SK-N-SH (cell line): ENCODE data around the gene SH2D3C. TPM values are rescaled to one million over a fixed set of nuclear protein-coding genes. Genes with fewer than 3 reads are reported as not detected.
"Not testable (repeated sequence)": the region's sequence is repeated elsewhere in the genome, so short reads cannot be mapped to it uniquely, and the experiment has no call there.

ENCODE experiments used
- CTCF ChIA-PET: fragments of 300-600, 350-600 bp; formaldehyde crosslinking; extraction: SDS; loops from one replicate; lab custom pipeline; 2021; lab: Yijun Ruan, JAX
- POLR2A ChIA-PET: fragments of 350-600 bp; sonication (Branson Sonifier 250); formaldehyde crosslinking; extraction: SDS; loops from one replicate; lab custom pipeline; 2020; ENCODE audit warnings: antibody characterized with exemption, inconsistent platforms; lab: Yijun Ruan, JAX
- DNase-seq: peaks from one replicate; pipeline ENCODE4 v3.0.0; 2012
- H2AFZ ChIP-seq: fragments of 200-600 bp; sonication (generic); 2 replicates; pipeline ENCODE4 v1.8.1; 2016; ENCODE audit warnings: antibody characterized with exemption, mild to moderate bottlenecking, low read depth
- H3F3A ChIP-seq: fragments of 200-600 bp; sonication (generic); replicated peaks from 2 replicates; pipeline ENCODE3; 2016; ENCODE audit warnings: antibody characterized with exemption, mild to moderate bottlenecking; ENCODE audit not compliant: insufficient read depth
- H3K27ac ChIP-seq, 2 experiments: fragments of 200-500 bp in 1 of 2; fragments of 200-600 bp in 1 of 2; sonication (Bioruptor generic) in 1 of 2; sonication (generic), shearing (Covaris generic) in 1 of 2; 2 replicates each; pipeline versions ENCODE4 v1.5.1 to v1.6.1; 2014 to 2016; ENCODE audit warnings: low read depth in 2 of 2, inconsistent platforms in 1 of 2, low read length in 1 of 2, mild to moderate bottlenecking in 1 of 2, mixed read lengths in 1 of 2
- H3K27me3 ChIP-seq: fragments of 200-600 bp; sonication (generic), shearing (Covaris generic); 2 replicates; pipeline ENCODE4 v1.6.1; 2016; ENCODE audit warnings: mixed run types; ENCODE audit not compliant: insufficient read depth
- H3K36me3 ChIP-seq, 2 experiments: fragments of 200-500 bp in 1 of 2; fragments of 200-600 bp in 1 of 2; sonication (Bioruptor generic) in 1 of 2; sonication (generic) in 1 of 2; replicated peaks in 1 of 2; 2 replicates each; pipeline versions ENCODE3 to v1.5.1; 2014 to 2016; ENCODE audit warnings: low read length in 1 of 2, mild to moderate bottlenecking in 1 of 2; ENCODE audit not compliant: insufficient read depth in 2 of 2, control insufficient read depth in 1 of 2
- H3K4me1 ChIP-seq, 2 experiments: fragments of 200-500 bp in 1 of 2; fragments of 200-600 bp in 1 of 2; sonication (Bioruptor generic) in 1 of 2; sonication (generic), shearing (Covaris generic) in 1 of 2; 2 replicates each; pipeline versions ENCODE4 v1.5.1 to v1.6.1; 2014 to 2016; ENCODE audit warnings: low read depth in 1 of 2, low read length in 1 of 2, mixed run types in 1 of 2; ENCODE audit not compliant: insufficient read depth in 2 of 2, control insufficient read depth in 1 of 2
- H3K4me2 ChIP-seq: fragments of 200-600 bp; sonication (generic), shearing (Covaris generic); 2 replicates; pipeline ENCODE4 v1.6.1; 2017; ENCODE audit warnings: mixed run types
- H3K4me3 ChIP-seq, 2 experiments: fragments of 200-500 bp in 1 of 2; fragments of 200-600 bp in 1 of 2; sonication (Bioruptor generic) in 1 of 2; sonication (generic), shearing (Covaris generic) in 1 of 2; 2 replicates each; pipeline versions ENCODE4 v1.5.1 to v1.8.1; 2014 to 2016; ENCODE audit warnings: low read depth in 2 of 2, inconsistent platforms in 1 of 2, low read length in 1 of 2, mild to moderate bottlenecking in 1 of 2, mixed read lengths in 1 of 2, moderate library complexity in 1 of 2
- H3K79me2 ChIP-seq: fragments of 200-600 bp; sonication (generic); 2 replicates; pipeline ENCODE4 v1.8.1; 2017; ENCODE audit warnings: mild to moderate bottlenecking; ENCODE audit not compliant: insufficient read depth
- H3K9ac ChIP-seq: fragments of 200-600 bp; sonication (generic); 2 replicates; pipeline ENCODE4 v1.6.1; 2017; ENCODE audit warnings: mixed run types
- H3K9me2 ChIP-seq: fragments of 200-600 bp; sonication (generic); 2 replicates; pipeline ENCODE4 v1.6.1; 2017; ENCODE audit warnings: mixed run types
- H3K9me3 ChIP-seq: fragments of 200-600 bp; sonication (generic); 2 replicates; pipeline ENCODE4 v1.6.1; 2017; ENCODE audit warnings: mixed run types, mild to moderate bottlenecking, moderate library complexity
- H4K20me1 ChIP-seq: fragments of 200-600 bp; sonication (generic); 2 replicates; pipeline ENCODE4 v1.6.1; 2017; ENCODE audit warnings: mild to moderate bottlenecking, mixed run types; ENCODE audit not compliant: insufficient read depth
- EZH2phosphoT487 ChIP-seq: fragments of 200-600 bp; sonication (generic); IDR thresholded peaks from 2 replicates; pipeline ENCODE4 v1.6.1; 2017; ENCODE audit warnings: low read depth, mixed run types, mild to moderate bottlenecking, antibody characterized with exemption, moderate library complexity, borderline replicate concordance
- IRF3 ChIP-seq: fragments of 150-350 bp; IDR thresholded peaks from 2 replicates; pipeline ENCODE4 v1.6.1; 2016; ENCODE audit warnings: mild to moderate bottlenecking, low read depth, low read length
- JUND ChIP-seq: IDR thresholded peaks from 2 replicates; pipeline ENCODE4 v1.4.0; 2012
- MAX ChIP-seq: IDR thresholded peaks from 2 replicates; pipeline ENCODE4 v1.4.0; 2012; ENCODE audit warnings: low read depth
- MEF2A ChIP-seq: IDR thresholded peaks from 2 replicates; pipeline ENCODE4 v1.4.0; 2012; ENCODE audit warnings: low read depth, borderline replicate concordance
- TCF12 ChIP-seq: IDR thresholded peaks from 2 replicates; pipeline ENCODE4 v1.4.0; 2012
- TEAD4 ChIP-seq: IDR thresholded peaks from 2 replicates; pipeline ENCODE4 v1.4.0; 2012; ENCODE audit warnings: mild to moderate bottlenecking, borderline replicate concordance; ENCODE audit not compliant: insufficient read depth
- USF2 ChIP-seq: fragments of 150-350 bp; IDR thresholded peaks from 2 replicates; pipeline ENCODE4 v1.6.1; 2017; ENCODE audit warnings: antibody characterized with exemption, low read length, low read depth, borderline replicate concordance
- YY1 ChIP-seq: IDR thresholded peaks from 2 replicates; pipeline ENCODE4 v1.4.0; 2012; ENCODE audit warnings: low read depth, mild to moderate bottlenecking
- WGBS: methylation state at CpG from one replicate; pipeline ENCODE4 v1.1.6; 2017; ENCODE audit warnings: low lambda C conversion rate; 5-methylcytosine and 5-hydroxymethylcytosine counted together
- polyA plus RNA-seq, 3 experiments: library from polyadenylated mRNA; depleted of rRNA; stranded (reverse); fragments of >200 nt; gene quantifications; 2 replicates each; pipeline ENCODE4 v1.2.3, GENCODE V29; 2012

SH2D3C gene
- polyA plus RNA-seq, 1 of the 3 experiments (the other 2 are of a cell fraction), result 0.15 TPM

- H3K4me3 ChIP-seq, result no peak overlapping the region
- peaks cover 0 to 17% of the 10 kb centered on the region in 2 experiments; a peak in 1 of 4 replicates for H3K4me1 ChIP-seq
- H3K9me3 ChIP-seq, result no peaks in the 10 kb centered on the region
- POLR2A ChIA-PET, result interaction anchor here (1.0 kb wide), 1 partner anchor 12 kb away, joined by 3 read pairs; no protein-coding TSS in a partner anchor
- DNase-seq, result no peak
- WGBS, result 62% methylated on average over 5 of the region's 5 CpGs
- H3K36me3 ChIP-seq, result no peaks in the 10 kb centered on the region
- no peak overlapping the region for H3K4me2 ChIP-seq
- no peak for TF ChIP-seq YY1
- TF ChIP-seq MAX, result no peak
- TF ChIP-seq TCF12, result no peak
- no peak for TF ChIP-seq JUND
- no peak for TF ChIP-seq EZH2phosphoT487
- no peak for TF ChIP-seq MEF2A
- TF ChIP-seq IRF3, result no peak
- no peak for TF ChIP-seq USF2
- TF ChIP-seq TEAD4, result no peak
- peaks cover 15% of the 10 kb centered on the region for H3K27me3 ChIP-seq
- H3F3A ChIP-seq, result no peaks in the 10 kb centered on the region
- H3K9me2 ChIP-seq, result no peaks in the 10 kb centered on the region
- no peaks in the 10 kb centered on the region for H4K20me1 ChIP-seq
- H3K79me2 ChIP-seq, result no peaks in the 10 kb centered on the region
- CTCF ChIA-PET, result interaction anchor here (1.4 to 1.6 kb wide), 2 partner anchors 24 to 111 kb away, joined by 3 to 5 read pairs; no protein-coding TSS in a partner anchor
- no peak overlapping the region for H3K9ac ChIP-seq
- no peak overlapping the region for H3K27ac ChIP-seq
- no peak overlapping the region for H2AFZ ChIP-seq
Measured at GRCh38 chr9:127758843-127759242, 19.6 kb downstream of the SH2D3C start.

GRCh38 chr9:127756776-127757175, 21.7 kb downstream of the SH2D3C start:
- 77% methylated on average over 11 of the region's 11 CpGs for WGBS
- not testable (repeated sequence) for H3K4me3 ChIP-seq, H3F3A ChIP-seq, DNase-seq, H3K79me2 ChIP-seq, H3K9ac ChIP-seq, H2AFZ ChIP-seq, H4K20me1 ChIP-seq, H3K36me3 ChIP-seq, H3K9me3 ChIP-seq, H3K27ac ChIP-seq, H3K4me2 ChIP-seq, H3K9me2 ChIP-seq
- peaks cover 0 to 27% of the 10 kb centered on the region in 2 experiments; a peak in 1 of 4 replicates for H3K4me1 ChIP-seq
- ChIA-PET CTCF (interaction anchor here (1.2 to 3.8 kb wide), 3 partner anchors 22 to 113 kb away, joined by 4 to 23 read pairs (median 9); partner anchors contain the start of genes CDK9 and TOR2A), POLR2A (interaction anchor here (1.5 kb wide), 1 partner anchor 24 kb away, joined by 3 read pairs; no protein-coding TSS in a partner anchor)
- H3K27me3 ChIP-seq, result peaks cover 20% of the 10 kb centered on the region
